Fibroblast of lung (primary cell): ENCODE measurements around the gene PLN. TPM values are rescaled to one million over a fixed set of nuclear protein-coding genes. Genes with fewer than 3 reads are reported as not detected.

Experiments used
- DNase-seq, 2 donors: peaks; one replicate each; pipeline versions ENCODE4 v3.0.0 to v3.0.0-alpha.2; 2010; ENCODE audit warnings: low read depth in 2 of 2
- H2AFZ ChIP-seq: 2 replicates; pipeline ENCODE4 v1.5.1; 2012; ENCODE audit warnings: low read length, control low read depth, inconsistent platforms
- H3K27ac ChIP-seq: 2 replicates; pipeline ENCODE4 v1.5.1; 2011; ENCODE audit warnings: low read length, control low read depth; ENCODE audit not compliant: insufficient read depth
- H3K27me3 ChIP-seq: 2 replicates; pipeline ENCODE4 v1.5.1; 2011; ENCODE audit warnings: mild to moderate bottlenecking, low read length; ENCODE audit not compliant: control insufficient read depth, insufficient read depth
- H3K36me3 ChIP-seq: 2 replicates; pipeline ENCODE4 v1.5.1; 2011; ENCODE audit warnings: low read length; ENCODE audit not compliant: control insufficient read depth, insufficient read depth
- H3K4me1 ChIP-seq: 2 replicates; pipeline ENCODE4 v1.5.1; 2011; ENCODE audit warnings: low read length; ENCODE audit not compliant: control insufficient read depth, insufficient read depth; ENCODE audit errors: extremely low read depth
- H3K4me2 ChIP-seq: 2 replicates; pipeline ENCODE4 v1.5.1; 2011; ENCODE audit warnings: low read length, control low read depth; ENCODE audit not compliant: insufficient read depth; ENCODE audit errors: extremely low read depth
- H3K4me3 ChIP-seq, 4 experiments: fragments of 200-600 bp in 1 of 4; sonication (generic) in 1 of 4; replicated peaks in 1 of 4; 2 replicates each; pipeline ENCODE4 v1.5.1; 2011 to 2016; ENCODE audit warnings: low read length in 4 of 4, low read depth in 3 of 4, mild to moderate bottlenecking in 3 of 4, control low read depth in 2 of 4, inconsistent platforms in 1 of 4, mixed read lengths in 1 of 4; ENCODE audit not compliant: insufficient read depth in 1 of 4; ENCODE audit errors: control extremely low read depth in 1 of 4
- H3K79me2 ChIP-seq: 2 replicates; pipeline ENCODE4 v1.5.1; 2012; ENCODE audit warnings: mild to moderate bottlenecking, low read length, inconsistent platforms; ENCODE audit not compliant: control insufficient read depth, insufficient read depth
- H3K9ac ChIP-seq: 2 replicates; pipeline ENCODE4 v1.5.1; 2011; ENCODE audit warnings: mild to moderate bottlenecking, low read length, control low read depth; ENCODE audit not compliant: insufficient read depth
- H3K9me3 ChIP-seq: 2 replicates; pipeline ENCODE4 v1.5.1; 2012; ENCODE audit warnings: low read depth, low read length; ENCODE audit not compliant: control insufficient read depth, insufficient read depth
- H4K20me1 ChIP-seq: 2 replicates; pipeline ENCODE4 v1.5.1; 2011; ENCODE audit warnings: low read length; ENCODE audit not compliant: control insufficient read depth, insufficient read depth; ENCODE audit errors: extremely low read depth
- CTCF ChIP-seq, 2 donors: IDR thresholded peaks in 1 of 2; conservative IDR thresholded peaks in 1 of 2; 1 replicate in 1 of 2; 2 replicates in 1 of 2; pipeline ENCODE4 v1.5.1; 2011 to 2012; ENCODE audit warnings: low read length in 2 of 2, control low read depth in 1 of 2, inconsistent platforms in 1 of 2, low read depth in 1 of 2, mild to moderate bottlenecking in 1 of 2
- EZH2 ChIP-seq: IDR thresholded peaks from 2 replicates; pipeline ENCODE4 v1.5.1; 2012; ENCODE audit warnings: low read length, control low read depth, mild to moderate bottlenecking; ENCODE audit errors: missing control alignments
- polyA plus RNA-seq, 2 donors: library from polyadenylated mRNA; depleted of rRNA in 1 of 2; stranded (reverse) in 1 of 2; unstranded in 1 of 2; fragments of >200 nt; gene quantifications; 2 replicates each; pipeline ENCODE4 v1.2.1, GENCODE V29; 2011 to 2012; ENCODE audit warnings: missing spikeins in 1 of 2
- total RNA-seq: library from RNA; depleted of rRNA; stranded (reverse); fragments of >200 nt; gene quantifications from 2 replicates; pipeline ENCODE4 v1.2.1, GENCODE V29; 2014

The PLN gene
- total and polyA plus RNA-seq, 2 donors (not counting 1 experiment from before 2014, with no cell fraction given) = 1.3 to 2.0 TPM

GRCh38 chr6:118505656-118506055 lies 42.4 kb upstream of the PLN start:
- DNase-seq = no peak
- no peaks in the 10 kb centered on the region for H3K36me3 ChIP-seq
- no peaks in the 10 kb centered on the region for H4K20me1 ChIP-seq
- H3K4me3 ChIP-seq = no peak overlapping the region
- H3K4me2 ChIP-seq = no peak overlapping the region
- no peaks in the 10 kb centered on the region for H3K27me3 ChIP-seq
- H3K27ac ChIP-seq = no peak overlapping the region
- no peak overlapping the region for H2AFZ ChIP-seq
- H3K4me1 ChIP-seq = no peaks in the 10 kb centered on the region
- no peak for TF ChIP-seq CTCF (conservative IDR thresholded peaks at IDR 0.05 in 1 of 2, IDR thresholded peaks at IDR 0.05 in 1 of 2; ENCODE audit: low read depth in 1 of 2, low read length in 2 of 2)
- H3K79me2 ChIP-seq = no peaks in the 10 kb centered on the region
- no peak overlapping the region for H3K9ac ChIP-seq
- H3K9me3 ChIP-seq = no peaks in the 10 kb centered on the region

GRCh38 chr6:118506071-118506638 lies 41.9 kb upstream of the PLN start:
- Histone ChIP-seq H3K4me1 (no peaks in the 10 kb centered on the region), H3K9me3 (no peaks in the 10 kb centered on the region), H3K4me3 (no peak overlapping the region), H3K27me3 (no peaks in the 10 kb centered on the region), H3K4me2 (no peak overlapping the region), H4K20me1 (no peaks in the 10 kb centered on the region), H3K27ac (no peak overlapping the region), H3K36me3 (no peaks in the 10 kb centered on the region), H2AFZ (no peak overlapping the region), H3K9ac (no peak overlapping the region), H3K79me2 (no peaks in the 10 kb centered on the region)
- peak in 1 of 2 donors; percentile 26 for DNase-seq
- no peak for TF ChIP-seq CTCF (conservative IDR thresholded peaks at IDR 0.05 in 1 of 2, IDR thresholded peaks at IDR 0.05 in 1 of 2; ENCODE audit: low read depth in 1 of 2, low read length in 2 of 2)

- Histone ChIP-seq H2AFZ (no peak overlapping the region), H3K27ac (no peak overlapping the region), H3K4me2 (no peak overlapping the region), H3K9ac (no peak overlapping the region), H4K20me1 (no peaks in the 10 kb centered on the region), H3K36me3 (no peaks in the 10 kb centered on the region), H3K4me1 (no peaks in the 10 kb centered on the region), H3K27me3 (no peaks in the 10 kb centered on the region), H3K79me2 (no peaks in the 10 kb centered on the region), H3K4me3 (no peak overlapping the region), H3K9me3 (no peaks in the 10 kb centered on the region)
- TF ChIP-seq CTCF (conservative IDR thresholded peaks at IDR 0.05 in 1 of 2, IDR thresholded peaks at IDR 0.05 in 1 of 2; ENCODE audit: low read depth in 1 of 2, low read length in 2 of 2) (no peak), EZH2 (no peak)
- no peak for DNase-seq
These were observed 40.5 kb upstream of the PLN start for GRCh38 chr6:118507636-118508035.
